BLaER1 (cell line): ENCODE results near the gene SDCCAG8.

Experiments used
- H3K27ac ChIP-seq: shearing (Covaris generic); formaldehyde crosslinking; 2 replicates; pipeline ENCODE4 v1.8.1; 2022
- H3K27me3 ChIP-seq: shearing (Covaris generic); formaldehyde crosslinking; 2 replicates; pipeline ENCODE4 v1.8.1; 2022
- H3K36me3 ChIP-seq: shearing (Covaris generic); formaldehyde crosslinking; 2 replicates; pipeline ENCODE4 v1.8.1; 2022
- H3K4me1 ChIP-seq: shearing (Covaris generic); formaldehyde crosslinking; 2 replicates; pipeline ENCODE4 v1.8.1; 2022
- H3K4me2 ChIP-seq: shearing (Covaris generic); formaldehyde crosslinking; 2 replicates; pipeline ENCODE4 v1.8.1; 2022
- H3K4me3 ChIP-seq: shearing (Covaris generic); formaldehyde crosslinking; 2 replicates; pipeline ENCODE4 v1.8.1; 2022
- H3K9ac ChIP-seq: shearing (Covaris generic); formaldehyde crosslinking; 2 replicates; pipeline ENCODE4 v1.8.1; 2022
- H3K9me3 ChIP-seq: shearing (Covaris generic); formaldehyde crosslinking; 2 replicates; pipeline ENCODE4 v1.8.1; 2022
- H4K20me1 ChIP-seq: shearing (Covaris generic); formaldehyde crosslinking; 2 replicates; pipeline ENCODE4 v1.8.1; 2022
- Cebpa-rat ChIP-seq: shearing (Covaris generic); IDR thresholded peaks from 2 replicates; pipeline ENCODE4 v1.8.1; 2022

Gene SDCCAG8

DNA sequence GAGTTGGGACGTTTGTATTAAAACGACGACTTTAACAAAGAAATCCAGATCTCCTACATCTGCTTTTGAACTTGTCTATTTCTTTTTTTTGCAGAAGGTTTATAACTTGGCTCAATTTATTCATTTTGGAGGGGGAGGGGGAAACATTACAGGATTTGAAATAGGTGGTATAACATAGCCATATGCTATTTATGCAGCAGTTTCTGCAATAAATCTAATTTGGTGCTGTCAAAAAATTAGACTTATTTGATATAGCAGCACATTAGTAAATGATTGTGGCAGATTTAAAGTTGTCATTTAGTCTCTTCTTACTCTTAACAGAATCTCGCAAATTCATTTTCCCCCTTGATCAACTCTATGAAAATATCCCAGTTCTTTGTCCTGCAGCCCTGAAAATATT is 138.2 kb downstream of the SDCCAG8 start:
- TF ChIP-seq Cebpa-rat, result no peak
- H3K4me2 ChIP-seq, result no peak overlapping the region
- H3K36me3 ChIP-seq, result no peaks in the 10 kb centered on the region
- no peak overlapping the region for H3K27ac ChIP-seq
- H3K4me3 ChIP-seq, result no peak overlapping the region
- no peak overlapping the region for H3K9ac ChIP-seq
- H3K9me3 ChIP-seq, result no peaks in the 10 kb centered on the region
- no peaks in the 10 kb centered on the region for H4K20me1 ChIP-seq
- H3K4me1 ChIP-seq, result peaks cover 7% of the 10 kb centered on the region
- no peaks in the 10 kb centered on the region for H3K27me3 ChIP-seq

- Histone ChIP-seq H3K36me3 (no peaks in the 10 kb centered on the region), H3K4me1 (peaks cover 7% of the 10 kb centered on the region), H3K4me2 (no peak overlapping the region), H4K20me1 (no peaks in the 10 kb centered on the region), H3K27me3 (no peaks in the 10 kb centered on the region), H3K9ac (no peak overlapping the region), H3K9me3 (no peaks in the 10 kb centered on the region), H3K4me3 (no peak overlapping the region), H3K27ac (no peak overlapping the region)
- no peak for TF ChIP-seq Cebpa-rat
Observed at GRCh38 chr1:243394601-243395464, 139.0 kb downstream of the SDCCAG8 start.

- Histone ChIP-seq H3K9me3 (no peaks in the 10 kb centered on the region), H3K27me3 (no peaks in the 10 kb centered on the region), H3K4me3 (no peak overlapping the region), H3K4me2 (no peak overlapping the region), H3K4me1 (no peaks in the 10 kb centered on the region), H3K27ac (no peak overlapping the region), H3K9ac (no peak overlapping the region), H4K20me1 (no peaks in the 10 kb centered on the region), H3K36me3 (no peaks in the 10 kb centered on the region)
- TF ChIP-seq Cebpa-rat, result no peak
Observed at GRCh38 chr1:243396424-243396823, 140.6 kb downstream of the SDCCAG8 start.

GRCh38 chr1:243396876-243397275 is 141.0 kb downstream of the SDCCAG8 start:
- no peaks in the 10 kb centered on the region for H3K27me3 ChIP-seq
- TF ChIP-seq Cebpa-rat, result no peak
- no peak overlapping the region for H3K4me3 ChIP-seq
- H3K9me3 ChIP-seq, result no peaks in the 10 kb centered on the region
- H3K36me3 ChIP-seq, result no peaks in the 10 kb centered on the region
- no peak overlapping the region for H3K4me2 ChIP-seq
- H4K20me1 ChIP-seq, result no peaks in the 10 kb centered on the region
- H3K9ac ChIP-seq, result no peak overlapping the region
- H3K27ac ChIP-seq, result no peak overlapping the region
- H3K4me1 ChIP-seq, result no peaks in the 10 kb centered on the region

- H3K4me2 ChIP-seq, result no peak overlapping the region
- no peak overlapping the region for H3K27ac ChIP-seq
- H3K36me3 ChIP-seq, result no peaks in the 10 kb centered on the region
- TF ChIP-seq Cebpa-rat, result no peak
- H3K4me1 ChIP-seq, result no peaks in the 10 kb centered on the region
- H3K9me3 ChIP-seq, result no peaks in the 10 kb centered on the region
- no peaks in the 10 kb centered on the region for H3K27me3 ChIP-seq
- no peaks in the 10 kb centered on the region for H4K20me1 ChIP-seq
- no peak overlapping the region for H3K9ac ChIP-seq
- no peak overlapping the region for H3K4me3 ChIP-seq
Observed at GRCh38 chr1:243397613-243398321, 141.9 kb downstream of the SDCCAG8 start.

GRCh38 chr1:243399561-243400155 is 143.8 kb downstream of the SDCCAG8 start:
- no peak overlapping the region for H3K27ac ChIP-seq
- H4K20me1 ChIP-seq, result no peaks in the 10 kb centered on the region
- H3K9me3 ChIP-seq, result no peaks in the 10 kb centered on the region
- H3K9ac ChIP-seq, result no peak overlapping the region
- H3K4me2 ChIP-seq, result no peak overlapping the region
- TF ChIP-seq Cebpa-rat, result no peak
- no peaks in the 10 kb centered on the region for H3K4me1 ChIP-seq
- no peak overlapping the region for H3K4me3 ChIP-seq
- no peaks in the 10 kb centered on the region; the same call in 1 of the 2 replicates for H3K36me3 ChIP-seq
- H3K27me3 ChIP-seq, result no peaks in the 10 kb centered on the region

DNA sequence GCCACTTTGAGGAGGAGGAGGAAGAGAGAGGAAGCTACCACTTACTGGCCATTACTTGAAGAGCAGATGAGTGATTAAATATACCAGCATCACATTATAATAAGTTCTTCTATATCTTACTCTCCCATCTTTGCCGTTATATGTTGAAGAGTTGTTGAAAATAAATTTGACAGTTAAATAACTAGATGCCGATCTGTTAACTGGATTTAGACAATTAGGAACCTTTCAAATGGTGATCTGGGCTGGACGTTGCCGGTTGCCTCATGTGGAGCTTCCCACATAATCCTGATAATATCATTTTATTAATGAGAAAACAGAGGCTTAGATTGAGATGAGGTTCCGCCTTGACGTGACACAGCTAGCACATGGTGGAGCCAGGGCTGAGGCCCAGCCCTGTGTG is 147.0 kb downstream of the SDCCAG8 start:
- Histone ChIP-seq H4K20me1 (no peaks in the 10 kb centered on the region), H3K9me3 (no peaks in the 10 kb centered on the region), H3K9ac (no peak overlapping the region), H3K36me3 (no peaks in the 10 kb centered on the region; the same call in 1 of the 2 replicates), H3K27me3 (no peaks in the 10 kb centered on the region), H3K27ac (no peak overlapping the region), H3K4me3 (no peak overlapping the region), H3K4me2 (no peak overlapping the region), H3K4me1 (peaks cover 11% of the 10 kb centered on the region)
- TF ChIP-seq Cebpa-rat, result no peak

DNA sequence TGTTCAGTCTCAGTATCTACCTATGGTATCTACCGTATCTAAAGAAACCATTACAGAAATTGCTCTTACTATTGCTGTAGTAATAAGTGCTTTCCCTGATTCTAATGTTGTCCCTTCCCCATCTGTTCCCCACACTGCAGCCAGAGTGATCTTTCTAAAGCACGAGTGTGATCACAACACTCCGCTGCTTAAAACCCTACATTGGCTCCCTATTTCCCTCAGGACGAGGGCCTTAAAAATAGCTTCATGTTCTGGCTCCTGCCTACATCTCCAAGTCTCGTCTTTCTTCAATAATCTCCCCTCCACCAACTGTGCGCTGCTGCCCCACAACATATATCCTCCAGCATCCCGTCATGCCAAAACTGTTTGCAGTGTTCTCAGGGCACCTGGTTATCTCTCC is 150.6 kb downstream of the SDCCAG8 start:
- Histone ChIP-seq H3K4me2 (no peak overlapping the region), H4K20me1 (no peaks in the 10 kb centered on the region), H3K4me1 (peaks cover 11% of the 10 kb centered on the region), H3K9ac (no peak overlapping the region), H3K4me3 (no peak overlapping the region), H3K36me3 (no peaks in the 10 kb centered on the region; the same call in 1 of the 2 replicates), H3K27ac (no peak overlapping the region), H3K9me3 (no peaks in the 10 kb centered on the region), H3K27me3 (no peaks in the 10 kb centered on the region)
- TF ChIP-seq Cebpa-rat, result no peak

DNA sequence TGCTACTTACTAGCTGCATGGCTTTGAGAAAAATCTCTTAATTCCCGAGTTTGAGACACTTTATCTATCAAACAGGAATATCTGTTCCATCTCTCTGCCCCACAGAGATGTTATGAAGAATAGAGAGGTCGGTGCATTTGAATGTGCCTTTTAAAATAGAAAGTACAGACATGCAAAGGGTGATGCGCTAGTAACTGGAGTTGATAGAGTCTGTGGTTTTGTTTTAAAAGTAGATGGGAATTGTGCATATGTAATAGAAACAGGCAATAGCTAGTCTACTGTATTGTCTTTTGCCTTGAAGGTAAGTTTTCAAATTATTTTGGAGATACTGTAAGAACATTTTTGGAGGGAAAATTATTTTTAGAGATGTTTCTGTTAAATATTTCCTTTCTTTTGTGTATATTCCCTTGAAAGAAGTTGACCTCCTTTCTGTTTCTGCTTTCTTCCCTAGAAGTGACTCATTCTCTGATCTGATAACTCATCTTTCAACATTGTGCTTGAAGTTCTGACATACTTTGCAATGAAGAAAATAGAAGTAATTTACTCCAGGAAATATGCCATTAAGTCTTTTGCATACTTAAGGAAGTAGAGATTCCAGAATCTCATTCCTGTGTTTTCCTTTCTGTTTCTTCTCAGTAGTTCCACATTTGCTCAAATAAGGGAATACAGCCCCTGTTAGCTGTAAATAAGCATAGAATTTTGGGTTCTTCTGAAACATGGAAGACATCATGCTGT is 151.6 kb downstream of the SDCCAG8 start:
- Histone ChIP-seq H3K9ac (no peak overlapping the region), H3K4me3 (no peak overlapping the region), H3K4me2 (peak overlapping the region; percentile 33; the same call in 1 of the 2 replicates), H3K36me3 (no peaks in the 10 kb centered on the region; the same call in 1 of the 2 replicates), H3K4me1 (peaks cover 11% of the 10 kb centered on the region), H4K20me1 (no peaks in the 10 kb centered on the region), H3K9me3 (no peaks in the 10 kb centered on the region), H3K27me3 (no peaks in the 10 kb centered on the region), H3K27ac (no peak overlapping the region)
- TF ChIP-seq Cebpa-rat, result no peak
